CD4-positive, alpha-beta memory T cell (primary cell): Measurements from ENCODE around the gene ADCYAP1R1. TPM values are rescaled to one million over a fixed set of nuclear protein-coding genes. Genes with fewer than 3 reads are reported as not detected.

Source experiments
- CTCF ChIA-PET: fragments of 350-600 bp; sonication (Branson Sonifier 250); formaldehyde crosslinking; loops from one replicate; lab custom pipeline; 2021; ENCODE audit warnings: inconsistent platforms; ENCODE audit not compliant: partially characterized antibody; lab: Charles Lee
- POLR2A ChIA-PET: fragments of 350-600 bp; sonication (Branson Sonifier 250); formaldehyde crosslinking; loops from one replicate; lab custom pipeline; 2021; ENCODE audit not compliant: partially characterized antibody; lab: Charles Lee
- DNase-seq, 5 donors: peaks; one replicate each; pipeline versions ENCODE4 v3.0.0 to v3.0.0-alpha.2; 2020 to 2022; ENCODE audit warnings: mixed read lengths in 1 of 5
- H3K27ac ChIP-seq: one replicate; pipeline ENCODE4 v1.7.0; 2013; ENCODE audit warnings: low read depth, low read length
- H3K27me3 ChIP-seq: 2 replicates; pipeline ENCODE4 v1.7.0; 2013; ENCODE audit warnings: mild to moderate bottlenecking, low read length, moderate library complexity; ENCODE audit not compliant: insufficient read depth
- H3K36me3 ChIP-seq: 2 replicates; pipeline ENCODE4 v1.7.0; 2013; ENCODE audit warnings: mild to moderate bottlenecking, low read length, moderate library complexity; ENCODE audit not compliant: insufficient read depth
- H3K4me1 ChIP-seq: 2 replicates; pipeline ENCODE4 v1.7.0; 2013; ENCODE audit warnings: mild to moderate bottlenecking, low read length, moderate library complexity; ENCODE audit not compliant: insufficient read depth
- H3K4me3 ChIP-seq, 2 donors: one replicate each; pipeline ENCODE4 v1.7.0; 2013; ENCODE audit warnings: low read length in 2 of 2, mild to moderate bottlenecking in 1 of 2
- H3K9me3 ChIP-seq, 2 donors: one replicate each; pipeline ENCODE4 v1.7.0; 2013; ENCODE audit warnings: low read length in 2 of 2, control low read depth in 1 of 2; ENCODE audit not compliant: control insufficient read depth in 1 of 2
- H3K27ac Mint-ChIP-seq, 7 donors: one replicate each; pipeline ENCODE4 v1.8.0; 2020 to 2021; ENCODE audit warnings: mixed read lengths in 7 of 7, mild to moderate bottlenecking in 6 of 7, inconsistent platforms in 3 of 7, moderate library complexity in 3 of 7
- H3K27me3 Mint-ChIP-seq, 2 donors: one replicate each; pipeline ENCODE4 v1.8.0; 2020 to 2021; ENCODE audit warnings: mixed read lengths in 2 of 2
- H3K36me3 Mint-ChIP-seq, 2 donors: one replicate each; pipeline ENCODE4 v1.8.0; 2020 to 2021; ENCODE audit warnings: mixed read lengths in 2 of 2, inconsistent platforms in 1 of 2, mild to moderate bottlenecking in 1 of 2
- H3K4me1 Mint-ChIP-seq, 4 donors: one replicate each; pipeline ENCODE4 v1.8.0; 2020 to 2021; ENCODE audit warnings: mixed read lengths in 4 of 4, mild to moderate bottlenecking in 1 of 4
- H3K4me3 Mint-ChIP-seq, 8 donors: one replicate each; pipeline ENCODE4 v1.8.0; 2020 to 2021; ENCODE audit warnings: mixed read lengths in 8 of 8, mild to moderate bottlenecking in 7 of 8, moderate library complexity in 6 of 8, inconsistent platforms in 3 of 8
- H3K9me3 Mint-ChIP-seq, 8 donors: one replicate each; pipeline ENCODE4 v1.8.0; 2020 to 2021; ENCODE audit warnings: mixed read lengths in 8 of 8, mild to moderate bottlenecking in 5 of 8, inconsistent platforms in 3 of 8, moderate library complexity in 1 of 8
- intact Hi-C: fragments of 100-400 bp; cut with micrococcal nuclease; formaldehyde crosslinking; loops from one replicate; pipeline ENCODE4 v1.15.1; 2023
- polyA plus RNA-seq, 2 donors: library from polyadenylated mRNA; unstranded; fragments of 300-500 nt; fragmentation: Illumina TruSeq; gene quantifications; one replicate each; pipeline ENCODE4 v1.2.3, GENCODE V29; 2021
- total RNA-seq, 2 experiments: library from RNA; stranded (reverse); gene quantifications; one replicate each; pipeline ENCODE4 v1.2.3, GENCODE V29; 2021

The ADCYAP1R1 gene
- total and polyA plus RNA-seq, 4 experiments from 2014 or later: not detected

- DNase-seq: no peak
- ChIA-PET POLR2A (no interaction called here), CTCF (no interaction called here)
- H3K27ac Mint-ChIP-seq: no peak overlapping the region
- peaks cover 3 to 4% of the 10 kb centered on the region in 2 donors for H3K27me3 Mint-ChIP-seq
- H3K9me3 ChIP-seq: no peaks in the 10 kb centered on the region
- intact Hi-C loops: no loop called here
- no peaks in the 10 kb centered on the region for H3K36me3 Mint-ChIP-seq
- no peaks in the 10 kb centered on the region for H3K27me3 ChIP-seq
- no peak overlapping the region for H3K4me3 Mint-ChIP-seq
- no peaks in the 10 kb centered on the region for H3K36me3 ChIP-seq
- H3K4me3 ChIP-seq: no peak overlapping the region
- no peak overlapping the region for H3K27ac ChIP-seq
- H3K9me3 Mint-ChIP-seq: no peaks in the 10 kb centered on the region
- no peaks in the 10 kb centered on the region for H3K4me1 ChIP-seq
- no peaks in the 10 kb centered on the region for H3K4me1 Mint-ChIP-seq
Measured at GRCh38 chr7:31068006-31068675, 16.0 kb downstream of the ADCYAP1R1 start.

DNA sequence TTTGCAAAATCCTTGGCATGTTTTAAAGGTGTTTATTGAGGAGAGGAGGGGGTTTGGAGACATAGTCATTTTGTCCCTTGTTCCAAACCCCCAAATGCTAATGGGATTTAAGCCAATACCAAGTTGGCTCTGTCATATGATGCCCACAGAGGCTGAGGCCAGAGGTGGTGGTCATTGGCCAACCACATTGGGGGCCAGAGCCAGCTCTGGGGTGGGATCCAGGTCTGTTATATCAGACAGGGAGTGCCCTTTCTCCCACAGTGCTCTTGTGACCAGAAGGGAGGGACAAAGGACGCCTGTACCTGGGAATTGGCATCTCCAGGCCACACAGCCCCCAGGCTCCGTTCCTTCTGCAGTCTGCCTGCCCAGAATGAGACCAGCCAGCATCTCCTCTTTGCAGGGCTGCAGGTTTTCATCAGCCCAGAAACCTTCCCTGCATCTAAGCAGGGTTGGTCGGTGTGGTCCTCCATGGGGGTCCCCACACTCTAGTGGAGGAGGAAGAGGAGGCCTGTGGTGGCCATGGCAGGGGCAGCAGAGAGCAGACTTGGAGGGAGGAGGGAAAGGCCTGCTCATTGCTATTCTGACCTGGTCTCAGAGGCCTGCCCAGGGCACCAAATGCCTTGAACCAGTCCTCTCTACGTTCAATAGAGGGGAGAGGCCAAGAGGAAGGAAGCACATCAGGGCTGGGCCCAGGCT, 17.9 kb downstream of the ADCYAP1R1 start:
- CTCF ChIA-PET: no interaction called here
- H3K4me1 Mint-ChIP-seq: no peaks in the 10 kb centered on the region
- peaks cover 3 to 4% of the 10 kb centered on the region in 2 donors for H3K27me3 Mint-ChIP-seq
- Histone ChIP-seq H3K4me1 (no peaks in the 10 kb centered on the region), H3K4me3 (no peak overlapping the region), H3K9me3 (no peaks in the 10 kb centered on the region), H3K27me3 (no peaks in the 10 kb centered on the region), H3K36me3 (no peaks in the 10 kb centered on the region), H3K27ac (no peak overlapping the region)
- DNase-seq: no peak
- intact Hi-C loops: no loop called here
- no peaks in the 10 kb centered on the region for H3K36me3 Mint-ChIP-seq
- H3K4me3 Mint-ChIP-seq: no peak overlapping the region
- no peaks in the 10 kb centered on the region for H3K9me3 Mint-ChIP-seq
- H3K27ac Mint-ChIP-seq: no peak overlapping the region
- POLR2A ChIA-PET: no interaction called here

- H3K4me3 Mint-ChIP-seq: no peak overlapping the region
- intact Hi-C loops: no loop called here
- H3K4me3 ChIP-seq: no peak overlapping the region
- H3K27me3 ChIP-seq: no peaks in the 10 kb centered on the region
- no peaks in the 10 kb centered on the region for H3K36me3 Mint-ChIP-seq
- H3K27me3 Mint-ChIP-seq: peaks cover 3 to 4% of the 10 kb centered on the region in 2 donors
- H3K4me1 Mint-ChIP-seq: no peaks in the 10 kb centered on the region
- ChIA-PET CTCF (interaction anchor here (1.7 kb wide), 1 partner anchor 50 kb away, joined by 3 read pairs; no protein-coding TSS in a partner anchor), POLR2A (no interaction called here)
- no peaks in the 10 kb centered on the region for H3K9me3 ChIP-seq
- no peak overlapping the region for H3K27ac Mint-ChIP-seq
- no peaks in the 10 kb centered on the region for H3K9me3 Mint-ChIP-seq
- H3K27ac ChIP-seq: no peak overlapping the region
- H3K36me3 ChIP-seq: no peaks in the 10 kb centered on the region
- H3K4me1 ChIP-seq: no peaks in the 10 kb centered on the region
- DNase-seq: no peak
Measured at GRCh38 chr7:31070991-31071644, 19.0 kb downstream of the ADCYAP1R1 start.

- no peaks in the 10 kb centered on the region for H3K4me1 Mint-ChIP-seq
- ChIA-PET CTCF (interaction anchor here (1.7 kb wide), 1 partner anchor 50 kb away, joined by 3 read pairs; no protein-coding TSS in a partner anchor), POLR2A (no interaction called here)
- H3K9me3 Mint-ChIP-seq: no peaks in the 10 kb centered on the region
- Histone ChIP-seq H3K27ac (no peak overlapping the region), H3K27me3 (no peaks in the 10 kb centered on the region), H3K4me3 (no peak overlapping the region), H3K4me1 (no peaks in the 10 kb centered on the region), H3K9me3 (no peaks in the 10 kb centered on the region), H3K36me3 (no peaks in the 10 kb centered on the region)
- no peaks in the 10 kb centered on the region for H3K36me3 Mint-ChIP-seq
- intact Hi-C loops: no loop called here
- H3K27me3 Mint-ChIP-seq: peaks cover 2 to 3% of the 10 kb centered on the region in 2 donors
- no peak overlapping the region for H3K27ac Mint-ChIP-seq
- DNase-seq: no peak
- no peak overlapping the region for H3K4me3 Mint-ChIP-seq
Measured at GRCh38 chr7:31071645-31072029, 19.5 kb downstream of the ADCYAP1R1 start.

DNA sequence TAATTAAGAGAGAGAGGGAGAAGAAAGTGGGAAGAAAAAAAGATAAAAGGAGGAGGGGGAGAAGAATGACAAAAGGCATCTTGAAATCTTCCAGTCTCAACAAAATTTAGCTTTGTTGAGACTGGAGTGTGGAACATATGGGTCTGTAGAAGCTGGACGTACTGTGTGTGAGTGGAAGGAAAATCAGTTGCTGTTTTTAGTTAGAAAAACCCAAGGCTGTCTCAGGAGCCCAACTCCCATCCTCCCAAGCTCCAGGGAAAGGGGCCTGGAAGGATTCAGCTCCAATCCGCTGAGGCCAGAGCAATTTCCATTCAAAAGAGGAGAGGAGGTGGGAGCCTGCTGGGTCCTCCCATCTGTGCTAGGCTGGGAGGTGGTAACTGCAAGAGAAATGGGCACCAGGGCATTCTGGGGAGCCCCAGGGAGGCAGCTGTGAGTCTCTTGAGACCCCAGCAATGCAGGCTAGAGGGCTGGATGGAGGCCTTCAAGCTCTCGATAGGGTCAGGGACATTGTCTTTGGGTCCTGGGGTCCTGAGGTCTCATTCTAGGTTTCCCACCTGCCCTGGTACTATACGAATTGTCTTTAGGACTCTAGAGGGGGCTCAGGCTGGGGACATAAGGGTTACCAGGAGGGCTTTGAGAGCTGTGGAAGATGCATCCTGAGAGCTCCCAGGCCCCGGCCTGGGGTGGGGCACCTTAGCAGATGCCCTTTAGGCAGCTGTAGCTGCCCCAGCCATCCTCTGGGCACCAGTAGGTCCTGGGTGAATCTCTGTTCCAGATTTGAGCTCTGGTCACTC, 21.4 kb downstream of the ADCYAP1R1 start:
- intact Hi-C loops: no loop called here
- no peak overlapping the region for H3K4me3 Mint-ChIP-seq
- no peak overlapping the region for H3K27ac Mint-ChIP-seq
- Histone ChIP-seq H3K27me3 (no peaks in the 10 kb centered on the region), H3K36me3 (no peaks in the 10 kb centered on the region), H3K9me3 (no peaks in the 10 kb centered on the region), H3K4me3 (no peak overlapping the region), H3K4me1 (no peaks in the 10 kb centered on the region), H3K27ac (no peak overlapping the region)
- DNase-seq: no peak
- H3K4me1 Mint-ChIP-seq: no peaks in the 10 kb centered on the region
- H3K36me3 Mint-ChIP-seq: no peaks in the 10 kb centered on the region
- peaks cover 2 to 3% of the 10 kb centered on the region in 2 donors for H3K27me3 Mint-ChIP-seq
- no peaks in the 10 kb centered on the region for H3K9me3 Mint-ChIP-seq
- ChIA-PET POLR2A (no interaction called here), CTCF (no interaction called here)

- Histone ChIP-seq H3K4me3 (no peak overlapping the region), H3K9me3 (no peaks in the 10 kb centered on the region), H3K4me1 (no peaks in the 10 kb centered on the region), H3K36me3 (no peaks in the 10 kb centered on the region), H3K27me3 (no peaks in the 10 kb centered on the region), H3K27ac (no peak overlapping the region)
- no peak overlapping the region for H3K27ac Mint-ChIP-seq
- ChIA-PET POLR2A (no interaction called here), CTCF (no interaction called here)
- intact Hi-C loops: no loop called here
- H3K36me3 Mint-ChIP-seq: no peaks in the 10 kb centered on the region
- H3K27me3 Mint-ChIP-seq: peaks cover 2 to 4% of the 10 kb centered on the region in 2 donors
- no peaks in the 10 kb centered on the region for H3K9me3 Mint-ChIP-seq
- H3K4me1 Mint-ChIP-seq: no peaks in the 10 kb centered on the region
- no peak for DNase-seq
- H3K4me3 Mint-ChIP-seq: no peak overlapping the region
Measured at GRCh38 chr7:31074120-31074383, 21.9 kb downstream of the ADCYAP1R1 start.
